Measurements from ENCODE around the gene DOCK10. TPM values are rescaled to one million over a fixed set of nuclear protein-coding genes. Genes with fewer than 3 reads are reported as not detected.

DOCK10 gene
- total and polyA plus RNA-seq, 10 of the 15 experiments (the other 5 are each of a cell fraction or from before 2014, with no cell fraction given): 16.9 to 120 (median 85.5) TPM

- Histone ChIP-seq H3K4me3 (no peak overlapping the region), H3K36me3 (ENCODE audit: control insufficient read depth in 2 of 2, insufficient read depth in 2 of 2, low read length in 1 of 2) (no peaks in the 10 kb centered on the region), H3K4me2 (ENCODE audit: control insufficient read depth, insufficient read depth) (no peak overlapping the region), H3K9me3 (replicated peaks; ENCODE audit: control insufficient read depth, insufficient read depth, low read length) (no peaks in the 10 kb centered on the region; the same call in 2 of the 3 replicates), H3K79me2 (ENCODE audit: control insufficient read depth, insufficient read depth, low read length) (no peaks in the 10 kb centered on the region), H3K9ac (ENCODE audit: control insufficient read depth, insufficient read depth, low read length) (no peak overlapping the region), H2AFZ (ENCODE audit: control insufficient read depth, low read depth, low read length) (no peak overlapping the region), H3K27ac (ENCODE audit: control insufficient read depth, insufficient read depth) (no peak overlapping the region), H4K20me1 (ENCODE audit: control insufficient read depth, insufficient read depth) (no peaks in the 10 kb centered on the region), H3K4me1 (ENCODE audit: control insufficient read depth, insufficient read depth, low read length) (no peaks in the 10 kb centered on the region), H3K27me3 (replicated peaks in 1 of 2; ENCODE audit: control insufficient read depth in 2 of 2, insufficient read depth in 2 of 2, low read length in 1 of 2) (no peaks in the 10 kb centered on the region)
- in situ Hi-C loops (cut with MboI): no loop called here
- ATAC-seq (no peak), DNase-seq (ENCODE audit: low read depth, low spot score) (no peak), FAIRE-seq (no peak)
- intact Hi-C loops (cut with micrococcal nuclease; ENCODE audit: unreplicated experiment): no loop called here
- ChIA-PET SMC1A (ENCODE audit: uncharacterized antibody, unreplicated experiment) (interaction anchor here (1.0 to 1.2 kb wide), 3 partner anchors 9 to 139 kb away, joined by 3 to 4 read pairs (median 3); partner anchors contain the start of gene CUL3), RAD21 (ENCODE audit: unreplicated experiment) (no interaction called here), CTCF (no interaction called here), POLR2A (no interaction called here)
- no TSS peak for BruUV-seq (replicated peaks)
- WGBS (ENCODE audit: insufficient coverage, insufficient replicate concordance, low lambda C conversion rate, missing lambda C conversion rate): 78% methylated on average over 2 of the region's 2 CpGs
- TF ChIP-seq BCL3 (IDR thresholded peaks at IDR 0.05; ENCODE audit: borderline replicate concordance, insufficient read depth, low read depth, low read length, poor library complexity, severe bottlenecking) (no peak), EED (IDR thresholded peaks at IDR 0.05; ENCODE audit: low read depth) (no peak), IRF3 (IDR thresholded peaks at IDR 0.05) (no peak), RAD21 (IDR thresholded peaks at IDR 0.05; ENCODE audit: insufficient read depth, low read depth, low read length) (no peak), BHLHE40 (IDR thresholded peaks at IDR 0.05; ENCODE audit: borderline replicate concordance in 1 of 2, low read depth in 2 of 2, low read length in 1 of 2) (no peak), CUX1 (IDR thresholded peaks at IDR 0.05; ENCODE audit: insufficient replicate concordance, low read depth, low read length) (no peak), NFIC (IDR thresholded peaks at IDR 0.05; ENCODE audit: low read depth, low read length) (no peak), PRDM15 (CRISPR knock-in tag; IDR thresholded peaks at IDR 0.05) (no peak), NKRF (conservative IDR thresholded peaks at IDR 0.05) (no peak)
These were observed 317.9 kb downstream of the DOCK10 start for GRCh38 chr2:224724331-224724730.
